ENCODE results near the gene PDXK.

DNA sequence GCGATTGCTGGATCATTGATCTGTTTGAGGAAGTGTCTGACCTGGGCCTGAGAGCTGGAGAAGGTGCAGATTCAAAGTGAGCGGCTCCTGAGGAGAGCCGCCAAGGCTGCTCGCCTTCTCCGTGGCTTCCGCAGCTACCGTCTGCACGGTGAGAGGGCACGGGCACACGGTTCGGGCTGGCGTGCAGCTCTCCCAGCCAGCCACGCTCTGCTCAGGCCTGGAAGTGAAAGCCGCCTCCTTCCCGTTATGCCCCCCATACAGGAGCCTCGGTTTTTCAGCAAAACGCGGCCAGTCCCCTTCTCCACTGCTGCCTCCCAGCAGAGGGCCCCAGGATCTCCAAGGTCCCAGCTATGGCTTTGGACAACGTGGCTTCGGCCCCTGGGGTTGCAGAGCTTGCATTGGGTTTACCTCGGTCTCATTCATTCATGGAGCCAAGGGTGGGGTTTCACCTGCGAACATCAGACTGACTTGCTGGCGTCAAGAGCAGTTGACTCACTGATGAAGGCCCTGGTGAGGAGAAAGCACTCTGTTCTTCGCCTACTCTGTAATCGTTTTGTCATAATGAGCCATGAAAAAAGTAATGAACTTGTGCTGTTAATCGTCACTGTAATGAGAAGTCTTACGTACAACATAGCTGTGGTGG is 24.4 kb upstream of the PDXK start:
- TF ChIP-seq EZH2 (IDR thresholded peaks at IDR 0.05; ENCODE audit: insufficient read depth, poor library complexity, severe bottlenecking): no peak
- TF ChIP-seq EZH2phosphoT487 (IDR thresholded peaks at IDR 0.05; ENCODE audit: insufficient read depth, low read depth): no peak

Data from GM23248 (cell line).